ENCODE results near the gene MAGI2. TPM values are rescaled to one million over a fixed set of nuclear protein-coding genes. Genes with fewer than 3 reads are reported as not detected.

MAGI2 gene
- total and polyA plus RNA-seq, 9 donors: 7.1 to 20.4 (median 18.7) TPM

- Histone ChIP-seq H3K36me3 (no peaks in the 10 kb centered on the region), H3K27me3 (no peaks in the 10 kb centered on the region), H3K27ac (no peak overlapping the region), H3K4me1 (ENCODE audit: insufficient read depth) (peaks cover 2% of the 10 kb centered on the region), H3K9me3 (no peaks in the 10 kb centered on the region), H3K4me3 (no peak overlapping the region)
- WGBS, 3 donors: 78 to 86% (median 83%) methylated on average over 2 of the region's 2 CpGs
- intact Hi-C loops (cut with DNase I): no loop called here
- TF ChIP-seq POLR2A (IDR thresholded peaks at IDR 0.05): no peak
- no peak for TF ChIP-seq EP300 (IDR thresholded peaks at IDR 0.05)
- no peak for TF ChIP-seq CTCF (IDR thresholded peaks at IDR 0.05)
- DNase-seq: no peak
These were observed 1054.9 kb downstream of the MAGI2 start for GRCh38 chr7:78398576-78398975.

GRCh38 chr7:78398081-78398480 lies 1055.4 kb downstream of the MAGI2 start:
- intact Hi-C loops (cut with DNase I): no loop called here
- Histone ChIP-seq H3K9me3 (no peaks in the 10 kb centered on the region), H3K27ac (no peak overlapping the region), H3K36me3 (no peaks in the 10 kb centered on the region), H3K4me3 (no peak overlapping the region), H3K27me3 (no peaks in the 10 kb centered on the region), H3K4me1 (ENCODE audit: insufficient read depth) (peaks cover 2% of the 10 kb centered on the region)
- no peak for DNase-seq
- WGBS, 3 donors: 89 to 95% (median 90%) methylated on average over 5 of the region's 5 CpGs
- TF ChIP-seq POLR2A (IDR thresholded peaks at IDR 0.05) (no peak), EP300 (IDR thresholded peaks at IDR 0.05) (no peak), CTCF (IDR thresholded peaks at IDR 0.05) (no peak)

- Histone ChIP-seq H3K4me3 (no peak overlapping the region), H3K9me3 (no peaks in the 10 kb centered on the region), H3K27ac (no peak overlapping the region), H3K36me3 (no peaks in the 10 kb centered on the region), H3K4me1 (ENCODE audit: insufficient read depth) (no peaks in the 10 kb centered on the region), H3K27me3 (no peaks in the 10 kb centered on the region)
- no peak for DNase-seq
- intact Hi-C loops (cut with DNase I): no loop called here
- TF ChIP-seq POLR2A (IDR thresholded peaks at IDR 0.05) (no peak), CTCF (IDR thresholded peaks at IDR 0.05) (no peak), EP300 (IDR thresholded peaks at IDR 0.05) (no peak)
- 50 to 64% (median 52%) methylated on average over 3 of the region's 3 CpGs for WGBS, 3 donors
These were observed 1057.3 kb downstream of the MAGI2 start for GRCh38 chr7:78396210-78396609.

GRCh38 chr7:78395298-78396036 lies 1058.0 kb downstream of the MAGI2 start:
- intact Hi-C loops (cut with DNase I): no loop called here
- no peak overlapping the region for H3K27ac ChIP-seq
- no peak overlapping the region for H3K4me3 ChIP-seq
- no peaks in the 10 kb centered on the region for H3K36me3 ChIP-seq
- TF ChIP-seq EP300 (IDR thresholded peaks at IDR 0.05): no peak
- TF ChIP-seq CTCF (IDR thresholded peaks at IDR 0.05): no peak
- TF ChIP-seq POLR2A (IDR thresholded peaks at IDR 0.05): no peak
- no peaks in the 10 kb centered on the region for H3K27me3 ChIP-seq
- no peak for DNase-seq
- WGBS, 3 donors: 74 to 85% (median 80%) methylated on average over 2 of the region's 2 CpGs
- no peaks in the 10 kb centered on the region for H3K4me1 ChIP-seq (ENCODE audit: insufficient read depth)
- no peaks in the 10 kb centered on the region for H3K9me3 ChIP-seq

All from ovary (tissue), 9 donors.